Amniotic epithelial cell (primary cell): Measurements from ENCODE around the gene WASF3.

ENCODE experiments used
- DNase-seq: peaks from one replicate; pipeline ENCODE4 v3.0.0-alpha.2; 2010; ENCODE audit warnings: low read depth

Gene WASF3

GRCh38 chr13:26590379-26590778 lies 32.9 kb downstream of the WASF3 start:
- no peak for DNase-seq

- DNase-seq: no peak
These were observed 33.5 kb downstream of the WASF3 start for GRCh38 chr13:26590951-26591350.

- DNase-seq: no peak
These were observed 34.2 kb downstream of the WASF3 start for GRCh38 chr13:26591672-26592071.

- DNase-seq: no peak
These were observed 36.2 kb downstream of the WASF3 start for GRCh38 chr13:26593661-26594060.

- DNase-seq: no peak
These were observed 36.9 kb downstream of the WASF3 start for GRCh38 chr13:26594363-26594762.

GRCh38 chr13:26596458-26596857 lies 39.0 kb downstream of the WASF3 start:
- DNase-seq: no peak

GRCh38 chr13:26599403-26599802 lies 41.9 kb downstream of the WASF3 start:
- no peak for DNase-seq

- DNase-seq: no peak
These were observed 42.4 kb downstream of the WASF3 start for GRCh38 chr13:26599860-26600259.

GRCh38 chr13:26600343-26600742 lies 42.9 kb downstream of the WASF3 start:
- peak; percentile 45 for DNase-seq

- DNase-seq: no peak
These were observed 44.2 kb downstream of the WASF3 start for GRCh38 chr13:26601669-26602068.

- no peak for DNase-seq
These were observed 45.3 kb downstream of the WASF3 start for GRCh38 chr13:26602783-26603182.

GRCh38 chr13:26604784-26605545 lies 47.5 kb downstream of the WASF3 start:
- no peak for DNase-seq

- DNase-seq: no peak
These were observed 48.4 kb downstream of the WASF3 start for GRCh38 chr13:26605845-26606244.

- DNase-seq: no peak
These were observed 49.1 kb downstream of the WASF3 start for GRCh38 chr13:26606631-26607030.

- DNase-seq: no peak
These were observed 57.2 kb downstream of the WASF3 start for GRCh38 chr13:26614721-26615120.

GRCh38 chr13:26616126-26616525 lies 58.6 kb downstream of the WASF3 start:
- peak; percentile 61 for DNase-seq

GRCh38 chr13:26618726-26619125 lies 61.2 kb downstream of the WASF3 start:
- DNase-seq: peak; percentile 53

- peak; percentile 85 for DNase-seq
These were observed 61.9 kb downstream of the WASF3 start for GRCh38 chr13:26619358-26619757.

GRCh38 chr13:26621731-26622401 lies 64.4 kb downstream of the WASF3 start:
- no peak for DNase-seq

GRCh38 chr13:26623125-26623524 lies 65.6 kb downstream of the WASF3 start:
- peak; percentile 19 for DNase-seq

GRCh38 chr13:26624572-26624971 lies 67.1 kb downstream of the WASF3 start:
- DNase-seq: no peak

- DNase-seq: no peak
These were observed 68.8 kb downstream of the WASF3 start for GRCh38 chr13:26626271-26626670.

GRCh38 chr13:26628706-26629105 lies 71.2 kb downstream of the WASF3 start:
- peak; percentile 31 for DNase-seq
